ENCODE data around the gene DLK1. TPM values are rescaled to one million over a fixed set of nuclear protein-coding genes. Genes with fewer than 3 reads are reported as not detected.
A peak's percentile ranks its signal among the peaks of the same experiment; 100 is the strongest.

The DLK1 gene
- total RNA-seq: 4.4 and 5.2 TPM in 2 replicates
- long read RNA-seq, full-length matches to known transcripts: 5 of 5 reads
- long read RNA-seq, partial matches to known transcripts: 0 of 5 reads
- long read RNA-seq, other reads (novel, unspliced or antisense): 0 of 5 reads

DNA sequence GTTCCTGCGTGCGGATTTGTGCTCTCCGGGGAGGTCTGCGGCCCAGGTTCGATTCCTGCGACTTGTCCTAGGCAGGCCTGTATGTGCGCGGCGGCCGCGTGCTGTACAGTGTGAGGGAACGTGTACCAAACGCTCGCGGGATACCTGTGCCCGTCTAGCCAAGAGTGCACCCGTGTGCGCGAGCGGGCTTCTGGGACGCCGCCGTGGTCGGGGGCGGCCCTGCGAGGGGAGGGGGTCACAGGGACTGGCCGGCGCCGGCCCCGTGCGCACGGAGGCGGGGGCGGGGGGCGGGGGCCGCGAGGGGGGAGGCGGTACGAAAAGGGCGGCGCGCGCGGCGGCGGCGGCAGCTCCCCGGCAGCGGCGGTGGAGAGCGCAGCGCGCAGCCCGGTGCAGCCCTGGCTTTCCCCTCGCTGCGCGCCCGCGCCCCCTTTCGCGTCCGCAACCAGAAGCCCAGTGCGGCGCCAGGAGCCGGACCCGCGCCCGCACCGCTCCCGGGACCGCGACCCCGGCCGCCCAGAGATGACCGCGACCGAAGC, at the start of gene DLK1:
Gene DLK1 (plus strand): TSS at position 343 of the 536 bp plus-strand sequence. CDS start 177 bp downstream, at position 520.
- peaks cover 72% of the 10 kb centered on the region for H3K27me3 Mint-ChIP-seq (ENCODE audit: low read depth)
- TF ChIP-seq, protein P1, sequence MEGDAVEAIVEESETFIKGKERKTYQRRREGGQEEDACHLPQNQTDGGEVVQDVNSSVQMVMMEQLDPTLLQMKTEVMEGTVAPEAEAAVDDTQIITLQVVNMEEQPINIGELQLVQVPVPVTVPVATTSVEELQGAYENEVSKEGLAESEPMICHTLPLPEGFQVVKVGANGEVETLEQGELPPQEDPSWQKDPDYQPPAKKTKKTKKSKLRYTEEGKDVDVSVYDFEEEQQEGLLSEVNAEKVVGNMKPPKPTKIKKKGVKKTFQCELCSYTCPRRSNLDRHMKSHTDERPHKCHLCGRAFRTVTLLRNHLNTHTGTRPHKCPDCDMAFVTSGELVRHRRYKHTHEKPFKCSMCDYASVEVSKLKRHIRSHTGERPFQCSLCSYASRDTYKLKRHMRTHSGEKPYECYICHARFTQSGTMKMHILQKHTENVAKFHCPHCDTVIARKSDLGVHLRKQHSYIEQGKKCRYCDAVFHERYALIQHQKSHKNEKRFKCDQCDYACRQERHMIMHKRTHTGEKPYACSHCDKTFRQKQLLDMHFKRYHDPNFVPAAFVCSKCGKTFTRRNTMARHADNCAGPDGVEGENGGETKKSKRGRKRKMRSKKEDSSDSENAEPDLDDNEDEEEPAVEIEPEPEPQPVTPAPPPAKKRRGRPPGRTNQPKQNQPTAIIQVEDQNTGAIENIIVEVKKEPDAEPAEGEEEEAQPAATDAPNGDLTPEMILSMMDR (conservative IDR thresholded peaks at IDR 0.05): no peak
- no peak for DNase-seq (ENCODE audit: low read depth, low spot score)
- H3K4me1 Mint-ChIP-seq: peaks cover 33% of the 10 kb centered on the region
- H3K9me3 Mint-ChIP-seq: no peaks in the 10 kb centered on the region
- H3K27ac Mint-ChIP-seq (ENCODE audit: unreplicated experiment): no peak within 1 kb of the TSS
- H3K36me3 Mint-ChIP-seq (ENCODE audit: low read depth): no peaks in the 10 kb centered on the region
- peak within 1 kb of the TSS; percentile 75 for H3K4me3 Mint-ChIP-seq

- Mint-ChIP-seq H3K9me3 (no peaks in the 10 kb centered on the region), H3K4me3 (no peak overlapping the region), H3K36me3 (ENCODE audit: low read depth) (no peaks in the 10 kb centered on the region), H3K4me1 (peaks cover 59% of the 10 kb centered on the region), H3K27me3 (ENCODE audit: low read depth) (peaks cover 23% of the 10 kb centered on the region), H3K27ac (ENCODE audit: unreplicated experiment) (no peak overlapping the region)
- TF ChIP-seq, protein P1 (conservative IDR thresholded peaks at IDR 0.05): no peak
- DNase-seq (ENCODE audit: low read depth, low spot score): no peak
These were observed 49.5 kb upstream of the DLK1 start for GRCh38 chr14:100677152-100677551.

DNA sequence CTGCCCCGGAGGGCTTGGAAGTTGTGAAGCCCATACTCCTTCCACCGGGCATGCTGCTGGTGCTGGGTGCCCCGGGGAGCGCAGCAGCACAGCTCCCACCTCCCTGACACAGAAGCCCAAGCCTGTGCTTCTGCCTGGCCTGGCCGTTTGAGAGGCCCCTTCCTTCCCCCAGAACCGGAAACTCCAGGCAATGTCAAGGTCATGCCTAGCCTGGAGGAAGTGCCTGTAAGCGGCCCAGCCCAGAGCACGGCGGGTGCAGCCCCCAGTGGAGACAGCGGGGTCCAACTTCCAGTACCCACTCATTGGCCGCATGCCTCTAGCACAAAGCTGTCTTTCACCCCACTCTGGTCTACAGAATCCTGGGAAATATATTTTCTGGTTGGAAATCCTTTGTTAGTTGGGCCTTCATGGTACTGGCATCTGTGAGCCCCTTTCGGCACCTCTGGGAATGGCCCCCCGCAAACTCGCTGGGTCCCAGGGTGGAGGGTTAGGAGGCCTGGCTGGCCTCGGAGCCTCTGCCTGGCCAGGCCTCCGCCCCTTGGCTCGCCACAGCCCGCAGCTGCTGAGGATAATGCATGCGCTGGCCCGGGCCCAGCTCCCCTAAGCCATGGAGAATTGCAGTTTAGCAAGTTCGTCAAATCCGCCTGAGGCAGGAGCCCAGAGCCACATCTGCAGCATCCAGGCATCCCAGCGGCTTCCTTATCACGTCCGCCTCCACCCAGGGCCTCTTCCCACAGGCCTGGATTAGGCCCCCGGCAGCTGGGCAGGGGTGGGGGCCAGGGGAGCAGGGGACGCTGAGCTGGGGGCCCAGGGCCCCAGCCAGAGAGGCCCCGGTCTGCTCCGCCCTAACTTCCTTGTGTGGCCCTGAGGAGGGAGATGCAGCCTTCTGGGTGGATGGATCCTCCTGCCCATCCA, 48.9 kb upstream of the DLK1 start:
- no peak overlapping the region for H3K4me3 Mint-ChIP-seq
- peaks cover 18% of the 10 kb centered on the region for H3K27me3 Mint-ChIP-seq (ENCODE audit: low read depth)
- H3K9me3 Mint-ChIP-seq: no peaks in the 10 kb centered on the region
- no peak overlapping the region for H3K27ac Mint-ChIP-seq (ENCODE audit: unreplicated experiment)
- H3K36me3 Mint-ChIP-seq (ENCODE audit: low read depth): no peaks in the 10 kb centered on the region
- DNase-seq (ENCODE audit: low read depth, low spot score): no peak
- TF ChIP-seq, protein P1 (conservative IDR thresholded peaks at IDR 0.05): no peak
- H3K4me1 Mint-ChIP-seq: peaks cover 55% of the 10 kb centered on the region

DNA sequence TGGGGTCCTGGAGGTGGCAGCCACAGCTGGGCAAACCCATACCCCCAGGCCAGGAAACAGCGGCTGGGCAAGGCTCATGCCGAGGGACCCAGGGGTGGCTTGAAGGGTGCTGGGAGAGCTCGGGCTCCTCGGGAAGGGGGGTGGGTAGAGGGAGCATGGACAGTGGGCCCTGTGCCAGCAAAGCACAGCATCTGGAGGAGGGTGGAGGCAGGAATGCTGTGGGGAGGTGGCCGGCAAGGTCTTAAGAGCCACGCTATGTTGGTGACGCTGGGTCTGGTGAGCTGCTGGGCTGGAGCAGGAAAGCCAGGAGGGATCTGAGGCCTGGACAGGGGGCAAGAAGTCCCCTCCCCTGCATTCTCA, 48.2 kb upstream of the DLK1 start:
- no peak for DNase-seq (ENCODE audit: low read depth, low spot score)
- peaks cover 12% of the 10 kb centered on the region for H3K27me3 Mint-ChIP-seq (ENCODE audit: low read depth)

DNA sequence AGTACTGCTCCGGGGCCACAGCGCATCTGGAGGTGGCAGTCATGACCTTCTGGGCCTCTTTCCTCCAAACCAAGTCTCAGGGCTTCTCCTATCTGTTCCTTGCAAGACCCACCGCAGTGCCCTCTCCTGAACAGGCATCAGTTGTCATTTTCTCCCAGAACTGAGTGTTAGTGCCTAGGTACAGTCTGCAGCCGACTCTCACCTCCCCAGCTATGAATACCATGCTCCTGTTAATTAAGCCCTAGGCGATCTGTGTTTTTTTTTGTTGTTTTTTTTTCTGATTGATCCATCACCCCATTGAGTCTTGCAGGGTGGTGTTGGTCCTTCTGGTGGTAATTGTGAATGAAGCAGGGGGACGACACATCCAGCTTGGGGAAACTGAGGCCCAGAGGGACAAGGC, 47.5 kb upstream of the DLK1 start:
- H3K27me3 Mint-ChIP-seq (ENCODE audit: low read depth): peaks cover 7% of the 10 kb centered on the region
- H3K9me3 Mint-ChIP-seq: no peaks in the 10 kb centered on the region
- no peak overlapping the region for H3K4me3 Mint-ChIP-seq
- no peak for DNase-seq (ENCODE audit: low read depth, low spot score)
- TF ChIP-seq, protein P1 (conservative IDR thresholded peaks at IDR 0.05): no peak
- H3K4me1 Mint-ChIP-seq: peaks cover 50% of the 10 kb centered on the region
- H3K36me3 Mint-ChIP-seq (ENCODE audit: low read depth): no peaks in the 10 kb centered on the region
- no peak overlapping the region for H3K27ac Mint-ChIP-seq (ENCODE audit: unreplicated experiment)

More for the DNA sequence above, 48.2 kb upstream of the DLK1 start:
- Mint-ChIP-seq H3K4me1 (peaks cover 49% of the 10 kb centered on the region), H3K9me3 (no peaks in the 10 kb centered on the region), H3K36me3 (ENCODE audit: low read depth) (no peaks in the 10 kb centered on the region), H3K27ac (ENCODE audit: unreplicated experiment) (no peak overlapping the region), H3K4me3 (no peak overlapping the region)
- TF ChIP-seq, protein P1 (conservative IDR thresholded peaks at IDR 0.05): no peak

Measured in neural crest cell (in vitro differentiated cells).